B cell (primary cell): ENCODE results near the gene NLRP5. TPM values are rescaled to one million over a fixed set of nuclear protein-coding genes. Genes with fewer than 3 reads are reported as not detected.

Experiments used
- ATAC-seq: fragments of 200-7000 bp; cut with Tn5 transposase; one replicate; pipeline ENCODE4 v1.10.0; 2021; ENCODE audit warnings: low read depth, mild to moderate bottlenecking, moderate number of reproducible peaks, moderate library complexity
- CTCF ChIA-PET: fragments of 350-600 bp; sonication (Branson Sonifier 250); formaldehyde crosslinking; loops from one replicate; lab custom pipeline; 2021; ENCODE audit warnings: antibody characterized with exemption, inconsistent platforms; lab: Charles Lee
- POLR2A ChIA-PET: fragments of 350-600 bp; sonication (Branson Sonifier 250); formaldehyde crosslinking; loops from one replicate; lab custom pipeline; 2021; ENCODE audit warnings: antibody characterized with exemption; lab: Charles Lee
- DNase-seq: peaks from one replicate; pipeline ENCODE4 v3.0.0; 2013
- H2AFZ ChIP-seq: 2 replicates; pipeline ENCODE4 v1.6.1; 2012; ENCODE audit warnings: mild to moderate bottlenecking, low read depth, low read length; ENCODE audit not compliant: insufficient read depth, poor library complexity, severe bottlenecking
- H3K27ac ChIP-seq, 2 donors: 1 replicate in 1 of 2; 2 replicates in 1 of 2; pipeline ENCODE4 v1.5.1; 2012 to 2013; ENCODE audit warnings: low read length in 2 of 2, mild to moderate bottlenecking in 2 of 2, moderate library complexity in 1 of 2
- H3K27me3 ChIP-seq, 4 experiments: fragments of 200-600 bp in 1 of 4; sonication (generic) in 1 of 4; replicated peaks in 1 of 4; 1 replicate in 2 of 4; 2 replicates in 2 of 4; pipeline versions ENCODE4 v1.6.1 to v1.7.0; 2013 to 2016; ENCODE audit warnings: low read length in 3 of 4, mild to moderate bottlenecking in 2 of 4, mixed read lengths in 1 of 4, moderate library complexity in 1 of 4; ENCODE audit not compliant: insufficient read depth in 4 of 4, control insufficient read depth in 3 of 4; ENCODE audit errors: control extremely low read depth in 1 of 4
- H3K36me3 ChIP-seq, 2 experiments: replicated peaks in 1 of 2; 1 replicate in 1 of 2; 2 replicates in 1 of 2; pipeline versions ENCODE4 v1.6.1 to v1.7.1; 2013; ENCODE audit warnings: low read length in 1 of 2; ENCODE audit not compliant: insufficient read depth in 2 of 2, control insufficient read depth in 1 of 2; ENCODE audit errors: control extremely low read depth in 1 of 2, extremely low read depth in 1 of 2
- H3K4me1 ChIP-seq, 2 donors: fragments of 200-600 bp in 1 of 2; sonication (generic) in 1 of 2; 1 replicate in 1 of 2; 2 replicates in 1 of 2; pipeline versions ENCODE4 v1.5.1 to v1.6.1; 2013 to 2017; ENCODE audit warnings: low read length in 2 of 2; ENCODE audit not compliant: control insufficient read depth in 2 of 2, insufficient read depth in 2 of 2
- H3K4me2 ChIP-seq: replicated peaks from 2 replicates; pipeline ENCODE3; 2012; ENCODE audit warnings: mild to moderate bottlenecking, low read depth, low read length; ENCODE audit not compliant: poor library complexity, severe bottlenecking
- H3K4me3 ChIP-seq, 5 experiments: fragments of 200-600 bp in 1 of 5; sonication (generic) in 1 of 5; 1 replicate in 3 of 5; 2 replicates in 2 of 5; pipeline versions ENCODE4 v1.5.1 to v1.7.0; 2011 to 2016; ENCODE audit warnings: low read length in 4 of 5, mild to moderate bottlenecking in 4 of 5, low read depth in 2 of 5, control low read depth in 1 of 5, moderate library complexity in 1 of 5; ENCODE audit not compliant: insufficient read depth in 1 of 5; ENCODE audit errors: control extremely low read depth in 1 of 5, extremely low read depth in 1 of 5
- H3K79me2 ChIP-seq: fragments of 200-600 bp; sonication (generic); one replicate; pipeline ENCODE4 v1.6.0; 2016; ENCODE audit warnings: low read length; ENCODE audit not compliant: control insufficient read depth, insufficient read depth
- H3K9ac ChIP-seq: fragments of 200-600 bp; sonication (generic); 2 replicates; pipeline ENCODE4 v1.6.1; 2017; ENCODE audit warnings: mild to moderate bottlenecking, low read length, moderate library complexity
- H3K9me3 ChIP-seq, 3 donors: one replicate each; pipeline versions ENCODE4 v1.6.1 to v1.7.1; 2013; ENCODE audit warnings: low read length in 2 of 3; ENCODE audit not compliant: control insufficient read depth in 2 of 3, insufficient read depth in 1 of 3; ENCODE audit errors: control extremely low read depth in 1 of 3
- H4K20me1 ChIP-seq: 2 replicates; pipeline ENCODE4 v1.6.0; 2012; ENCODE audit warnings: mild to moderate bottlenecking, low read length; ENCODE audit not compliant: insufficient read depth, control insufficient read depth, poor library complexity, severe bottlenecking
- H3K27ac Mint-ChIP-seq: one replicate; pipeline ENCODE4 v1.8.0; 2021; ENCODE audit warnings: mixed read lengths
- H3K27me3 Mint-ChIP-seq: one replicate; pipeline ENCODE4 v1.8.0; 2021; ENCODE audit warnings: mixed read lengths
- H3K4me1 Mint-ChIP-seq: one replicate; pipeline ENCODE4 v1.8.0; 2021; ENCODE audit warnings: mixed read lengths
- H3K4me3 Mint-ChIP-seq: one replicate; pipeline ENCODE4 v1.8.0; 2021; ENCODE audit warnings: mixed read lengths
- H3K9me3 Mint-ChIP-seq: one replicate; pipeline ENCODE4 v1.8.0; 2022; ENCODE audit warnings: mixed read lengths; ENCODE audit not compliant: insufficient read depth
- CTCF ChIP-seq: fragments of 200-600 bp; IDR thresholded peaks from one replicate; pipeline ENCODE4 v1.8.0; 2022; ENCODE audit warnings: antibody characterized with exemption, mild to moderate bottlenecking
- EZH2 ChIP-seq: IDR thresholded peaks from 2 replicates; pipeline ENCODE4 v1.6.1; 2012; ENCODE audit warnings: borderline replicate concordance, low read depth, mild to moderate bottlenecking, moderate library complexity, low read length; ENCODE audit not compliant: insufficient read depth, poor library complexity, severe bottlenecking
- WGBS: methylation state at CpG from one replicate; pipeline ENCODE4 v1.1.5; 2013; ENCODE audit warnings: missing lambda C conversion rate; ENCODE audit not compliant: insufficient coverage; 5-methylcytosine and 5-hydroxymethylcytosine counted together
- intact Hi-C: fragments of 100-400 bp; cut with micrococcal nuclease; formaldehyde crosslinking; loops from one replicate; pipeline ENCODE4 v1.10.0; 2022
- polyA plus RNA-seq: library from polyadenylated mRNA; depleted of rRNA; stranded (reverse); fragments of >200 nt; gene quantifications from 2 replicates; pipeline ENCODE4 v1.2.3, GENCODE V29; 2012
- total RNA-seq, 2 donors: library from RNA; stranded (reverse); fragments of 120-200 nt in 1 of 2; gene quantifications; 1 replicate in 1 of 2; 2 replicates in 1 of 2; pipeline versions ENCODE4 v1.2.3 to v1.2.4, GENCODE V29; 2013 to 2022

NLRP5 gene
- total and polyA plus RNA-seq, 2 donors (not counting 1 experiment from before 2014, with no cell fraction given): not detected

DNA sequence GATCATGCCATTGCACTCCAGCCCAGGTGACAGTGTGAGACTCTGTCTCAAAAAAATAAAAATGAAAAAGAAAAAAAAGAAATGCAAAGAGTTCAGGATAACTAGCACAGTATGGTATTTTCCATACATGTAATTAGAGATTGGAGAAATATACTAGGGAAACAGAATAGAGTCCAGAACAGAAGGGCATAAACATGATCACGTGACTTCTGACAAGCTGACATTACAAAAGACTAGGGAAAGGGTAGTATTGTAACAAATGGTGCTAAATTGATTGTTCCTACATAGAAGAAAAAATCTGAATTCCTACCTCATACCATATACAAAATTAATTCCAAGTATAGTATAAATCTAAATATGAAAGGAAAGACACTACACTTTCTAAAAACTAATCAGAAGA is 1.3 kb upstream of the NLRP5 start:
- H3K4me2 ChIP-seq: no peak overlapping the region
- Mint-ChIP-seq H3K9me3 (no peaks in the 10 kb centered on the region), H3K27ac (no peak overlapping the region), H3K4me3 (no peak overlapping the region), H3K4me1 (no peaks in the 10 kb centered on the region), H3K27me3 (peaks cover 1% of the 10 kb centered on the region)
- ChIA-PET CTCF (no interaction called here), POLR2A (no interaction called here)
- H2AFZ ChIP-seq: no peak overlapping the region
- no peaks in the 10 kb centered on the region for H3K4me1 ChIP-seq
- TF ChIP-seq CTCF (no peak), EZH2 (no peak)
- peaks cover 0 to 17% (median 0%) of the 10 kb centered on the region in 3 donors for H3K9me3 ChIP-seq
- intact Hi-C loops: no loop called here
- WGBS: no CpG with 5 or more reads among the region's 1 CpG
- ATAC-seq (no peak), DNase-seq (no peak)
- no peak overlapping the region for H3K9ac ChIP-seq
- no peaks in the 10 kb centered on the region for H4K20me1 ChIP-seq
- H3K36me3 ChIP-seq: no peaks in the 10 kb centered on the region
- H3K27ac ChIP-seq: no peak overlapping the region
- H3K27me3 ChIP-seq: no peaks in the 10 kb centered on the region
- H3K4me3 ChIP-seq: no peak overlapping the region
- no peaks in the 10 kb centered on the region for H3K79me2 ChIP-seq

DNA sequence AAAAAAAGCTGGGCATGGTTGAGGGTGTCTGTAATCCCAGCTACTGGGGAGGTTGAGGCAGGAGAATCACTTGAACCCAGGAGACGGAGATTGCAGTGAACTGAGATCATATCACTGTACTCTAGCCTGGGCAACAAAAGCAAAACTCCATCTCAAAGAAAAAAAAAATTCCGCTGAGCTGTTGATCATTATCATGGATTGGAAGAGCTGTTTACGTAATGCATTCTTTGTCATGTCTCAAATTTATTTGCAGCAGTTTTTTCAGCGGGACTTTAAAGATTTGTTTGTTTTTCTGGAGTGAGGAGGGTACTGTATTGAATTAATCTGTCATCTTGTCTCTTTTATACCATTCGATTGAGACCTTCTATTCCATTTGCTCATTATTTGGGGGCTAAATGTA is 4.3 kb downstream of the NLRP5 start:
- H3K4me1 ChIP-seq: no peaks in the 10 kb centered on the region
- H3K27me3 Mint-ChIP-seq: peaks cover 5% of the 10 kb centered on the region
- no peak overlapping the region for H3K27ac ChIP-seq
- no peaks in the 10 kb centered on the region for H3K36me3 ChIP-seq
- no peaks in the 10 kb centered on the region for H3K27me3 ChIP-seq
- H3K9ac ChIP-seq: no peak overlapping the region
- ChIA-PET CTCF (no interaction called here), POLR2A (no interaction called here)
- H3K4me1 Mint-ChIP-seq: no peaks in the 10 kb centered on the region
- WGBS: 92% methylated on average over 2 of the region's 5 CpGs
- ATAC-seq (no peak), DNase-seq (no peak)
- no peaks in the 10 kb centered on the region for H4K20me1 ChIP-seq
- peaks cover 0 to 9% (median 2%) of the 10 kb centered on the region in 3 donors for H3K9me3 ChIP-seq
- no peak overlapping the region for H2AFZ ChIP-seq
- H3K27ac Mint-ChIP-seq: no peak overlapping the region
- TF ChIP-seq EZH2: no peak
- TF ChIP-seq CTCF: no peak
- no peak overlapping the region for H3K4me2 ChIP-seq
- H3K4me3 Mint-ChIP-seq: no peak overlapping the region
- H3K79me2 ChIP-seq: no peaks in the 10 kb centered on the region
- intact Hi-C loops: no loop called here
- no peak overlapping the region for H3K4me3 ChIP-seq
- H3K9me3 Mint-ChIP-seq: no peaks in the 10 kb centered on the region
